WTC11 (cell line): Measurements from ENCODE around the gene PPP6R3.
"Not testable (repeated sequence)": the region's sequence is repeated elsewhere in the genome, so short reads cannot be mapped to it uniquely, and the experiment has no call there.

Experiments used
- CBFB ChIP-seq: sonication (generic); formaldehyde crosslinking; IDR thresholded peaks from 2 replicates; pipeline ENCODE4 v1.8.1; 2022; ENCODE audit warnings: mild to moderate bottlenecking, low read depth, missing genetic modification reagents
- ELF4 ChIP-seq: sonication (generic); formaldehyde crosslinking; IDR thresholded peaks from 2 replicates; pipeline ENCODE4 v1.8.1; 2022; ENCODE audit warnings: low read depth, mild to moderate bottlenecking, moderate library complexity, missing genetic modification reagents
- FOXK1 ChIP-seq: sonication (generic); formaldehyde crosslinking; IDR thresholded peaks from 2 replicates; pipeline ENCODE4 v1.8.0; 2022; ENCODE audit warnings: mild to moderate bottlenecking, moderate library complexity, missing genetic modification reagents
- PREB ChIP-seq: sonication (generic); formaldehyde crosslinking; IDR thresholded peaks from 2 replicates; pipeline ENCODE4 v1.8.1; 2022; ENCODE audit warnings: mild to moderate bottlenecking, missing genetic modification reagents, moderate library complexity, borderline replicate concordance
- ZBTB43 ChIP-seq: sonication (generic); formaldehyde crosslinking; IDR thresholded peaks from 2 replicates; pipeline ENCODE4 v1.8.1; 2023; ENCODE audit warnings: mild to moderate bottlenecking, missing genetic modification reagents
- TF ChIP-seq, protein P1 (sequence below): fragments of 200-600 bp; IDR thresholded peaks from 2 replicates; pipeline ENCODE4 v1.8.0; 2022; ENCODE audit warnings: antibody characterized with exemption
- TF ChIP-seq, protein P2 (sequence below): sonication (generic); formaldehyde crosslinking; IDR thresholded peaks from 2 replicates; pipeline ENCODE4 v1.8.1; 2023; ENCODE audit warnings: mild to moderate bottlenecking, missing genetic modification reagents, moderate library complexity

- TF ChIP-seq ELF4 (CRISPR knock-in tag); CBFB (CRISPR knock-in tag); ZBTB43 (CRISPR knock-in tag); FOXK1 (CRISPR knock-in tag); PREB: not testable (repeated sequence)
- TF ChIP-seq, protein P1, sequence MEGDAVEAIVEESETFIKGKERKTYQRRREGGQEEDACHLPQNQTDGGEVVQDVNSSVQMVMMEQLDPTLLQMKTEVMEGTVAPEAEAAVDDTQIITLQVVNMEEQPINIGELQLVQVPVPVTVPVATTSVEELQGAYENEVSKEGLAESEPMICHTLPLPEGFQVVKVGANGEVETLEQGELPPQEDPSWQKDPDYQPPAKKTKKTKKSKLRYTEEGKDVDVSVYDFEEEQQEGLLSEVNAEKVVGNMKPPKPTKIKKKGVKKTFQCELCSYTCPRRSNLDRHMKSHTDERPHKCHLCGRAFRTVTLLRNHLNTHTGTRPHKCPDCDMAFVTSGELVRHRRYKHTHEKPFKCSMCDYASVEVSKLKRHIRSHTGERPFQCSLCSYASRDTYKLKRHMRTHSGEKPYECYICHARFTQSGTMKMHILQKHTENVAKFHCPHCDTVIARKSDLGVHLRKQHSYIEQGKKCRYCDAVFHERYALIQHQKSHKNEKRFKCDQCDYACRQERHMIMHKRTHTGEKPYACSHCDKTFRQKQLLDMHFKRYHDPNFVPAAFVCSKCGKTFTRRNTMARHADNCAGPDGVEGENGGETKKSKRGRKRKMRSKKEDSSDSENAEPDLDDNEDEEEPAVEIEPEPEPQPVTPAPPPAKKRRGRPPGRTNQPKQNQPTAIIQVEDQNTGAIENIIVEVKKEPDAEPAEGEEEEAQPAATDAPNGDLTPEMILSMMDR = not testable (repeated sequence)
- TF ChIP-seq, protein P2, sequence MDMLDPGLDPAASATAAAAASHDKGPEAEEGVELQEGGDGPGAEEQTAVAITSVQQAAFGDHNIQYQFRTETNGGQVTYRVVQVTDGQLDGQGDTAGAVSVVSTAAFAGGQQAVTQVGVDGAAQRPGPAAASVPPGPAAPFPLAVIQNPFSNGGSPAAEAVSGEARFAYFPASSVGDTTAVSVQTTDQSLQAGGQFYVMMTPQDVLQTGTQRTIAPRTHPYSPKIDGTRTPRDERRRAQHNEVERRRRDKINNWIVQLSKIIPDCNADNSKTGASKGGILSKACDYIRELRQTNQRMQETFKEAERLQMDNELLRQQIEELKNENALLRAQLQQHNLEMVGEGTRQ = not testable (repeated sequence)
Observed at GRCh38 chr11:68458340-68458739, 2.2 kb upstream of the PPP6R3 start.
